NCI-H2196 treated with DMSO at 0.1 percent for 48 hours (cell line): ENCODE data around the gene ABTB2.

Experiments
- DNase-seq: peaks from one replicate; lab custom pipeline; 2025; ENCODE audit not compliant: unreplicated experiment; lab: John Stamatoyannopoulos, UW

ABTB2 gene

DNA sequence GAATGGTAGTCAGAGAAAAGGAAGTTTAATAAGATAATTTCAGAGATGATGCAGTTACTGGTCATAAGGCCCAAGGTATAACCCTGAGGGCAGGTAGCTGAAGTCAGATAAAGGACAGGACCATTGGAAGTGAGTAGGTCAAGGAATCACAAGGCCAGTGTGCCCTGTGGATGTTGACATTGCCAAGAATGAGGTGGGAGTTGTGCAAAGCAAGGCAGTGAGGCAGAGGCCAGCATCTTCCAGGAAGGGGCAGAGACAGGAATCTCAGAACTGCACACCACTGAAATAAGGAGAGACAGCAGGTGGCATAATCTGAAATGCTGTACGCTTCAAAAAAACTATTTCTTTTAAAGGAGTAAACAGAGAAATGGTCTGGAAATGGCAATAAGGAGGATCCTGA lies 61.4 kb downstream of the ABTB2 start:
- no peak for DNase-seq

- DNase-seq, result no peak
These were observed 65.3 kb downstream of the ABTB2 start for GRCh38 chr11:34292546-34292945.

- DNase-seq, result no peak
These were observed 65.7 kb downstream of the ABTB2 start for GRCh38 chr11:34292111-34292510.

- DNase-seq, result no peak
These were observed 66.9 kb downstream of the ABTB2 start for GRCh38 chr11:34290926-34291325.

DNA sequence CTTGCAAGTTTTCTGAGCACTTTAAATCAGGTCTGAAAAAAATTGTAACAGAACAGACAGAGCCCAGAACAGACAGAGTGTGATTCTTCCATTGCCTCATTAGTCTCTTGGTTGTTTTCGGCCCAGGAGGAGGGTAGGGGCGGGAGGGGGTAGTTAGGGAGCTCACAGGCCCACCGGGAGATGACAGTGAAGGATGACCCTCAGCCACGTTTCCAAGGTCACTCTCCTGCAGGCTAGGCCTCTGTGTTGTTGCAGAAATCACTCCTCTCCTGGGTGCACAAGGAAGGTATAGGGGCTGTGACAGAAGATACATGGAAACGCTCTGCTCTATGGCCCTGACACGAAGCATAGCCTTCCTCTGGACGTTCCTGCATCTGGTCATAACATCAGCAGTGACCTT lies 69.3 kb downstream of the ABTB2 start:
- DNase-seq, result no peak

DNA sequence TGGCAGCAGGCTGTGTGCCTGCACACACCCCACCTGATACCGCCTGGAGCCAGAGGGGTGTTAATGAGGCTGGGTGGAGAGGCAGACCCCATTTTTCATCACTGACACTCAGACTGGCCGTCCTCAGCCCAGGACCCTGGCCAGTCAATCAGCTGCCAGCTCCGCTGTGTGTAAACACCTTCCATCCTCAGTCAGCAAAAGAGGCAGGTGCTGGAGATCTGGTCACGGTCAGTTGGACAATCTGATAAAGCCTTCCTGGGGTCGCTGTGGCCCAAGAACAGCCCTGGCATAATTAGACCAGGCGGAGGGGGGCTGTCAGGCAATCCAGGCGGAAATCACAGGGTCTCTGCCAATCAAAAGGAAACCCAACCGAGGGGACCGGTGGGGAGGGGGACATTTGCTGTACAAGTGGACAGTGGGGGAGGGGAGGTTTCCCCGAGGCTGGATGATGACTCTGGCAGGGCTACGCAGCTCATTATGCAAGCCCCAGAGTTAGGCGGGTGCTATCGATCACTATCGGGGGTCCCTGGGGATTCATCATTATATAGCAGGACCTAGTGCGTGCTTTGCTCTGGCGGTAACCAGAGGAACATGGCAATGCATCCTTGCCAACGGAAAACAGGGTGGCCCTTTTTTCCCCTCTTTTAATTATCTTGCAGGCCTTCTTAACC lies 72.9 kb downstream of the ABTB2 start:
- no peak for DNase-seq

- DNase-seq, result no peak
These were observed 73.7 kb downstream of the ABTB2 start for GRCh38 chr11:34284156-34284555.

- no peak for DNase-seq
These were observed 76.6 kb downstream of the ABTB2 start for GRCh38 chr11:34280945-34281872.

DNA sequence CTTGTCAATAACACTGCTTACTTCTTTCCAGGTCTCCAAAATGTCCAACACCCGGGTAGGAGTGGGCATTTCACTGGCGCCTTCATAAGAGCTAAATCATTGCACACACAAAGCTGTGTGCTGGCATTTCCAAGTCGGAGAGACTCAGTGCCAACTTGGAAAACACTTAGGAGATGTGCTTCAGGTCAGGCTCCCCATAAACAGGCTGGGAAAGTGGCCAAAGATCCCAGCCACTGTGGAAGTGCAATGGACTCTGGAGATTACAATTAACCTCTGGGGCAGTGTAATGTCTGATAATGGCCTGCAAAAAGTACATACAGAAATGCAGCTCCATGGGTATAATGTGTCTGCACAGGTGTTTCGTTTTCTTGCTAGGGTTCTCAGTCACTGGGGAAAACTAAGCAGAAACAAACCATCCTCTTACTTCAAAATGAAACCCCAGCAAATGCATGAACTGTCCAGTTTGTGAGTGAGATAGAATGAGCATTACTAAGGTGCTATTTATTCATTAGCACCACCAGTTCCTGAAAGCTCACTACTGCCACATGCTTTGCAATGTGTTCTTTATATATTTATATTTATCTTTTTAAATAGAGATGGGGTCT lies 79.0 kb downstream of the ABTB2 start:
- no peak for DNase-seq

DNA sequence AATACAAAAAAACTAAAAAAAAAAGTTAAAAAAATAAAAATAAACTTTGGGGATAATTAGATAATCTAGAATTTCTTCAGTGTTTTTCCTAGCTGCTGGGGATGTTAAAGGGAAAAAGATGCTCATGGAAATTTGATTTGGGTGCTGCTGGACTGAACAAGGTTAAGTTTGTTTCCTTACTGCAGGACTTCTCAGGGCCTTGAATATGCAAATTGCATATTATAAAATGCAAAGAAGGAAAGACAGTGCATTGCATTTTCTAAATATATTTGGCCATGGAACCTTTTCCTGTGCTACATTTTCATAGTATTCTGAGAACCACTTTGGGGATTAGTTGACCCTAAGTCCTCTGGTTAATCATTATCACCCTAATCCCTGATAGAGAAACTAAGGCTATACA lies 79.6 kb downstream of the ABTB2 start:
- DNase-seq, result no peak

GRCh38 chr11:34277171-34277570 lies 80.6 kb downstream of the ABTB2 start:
- DNase-seq, result no peak

DNA sequence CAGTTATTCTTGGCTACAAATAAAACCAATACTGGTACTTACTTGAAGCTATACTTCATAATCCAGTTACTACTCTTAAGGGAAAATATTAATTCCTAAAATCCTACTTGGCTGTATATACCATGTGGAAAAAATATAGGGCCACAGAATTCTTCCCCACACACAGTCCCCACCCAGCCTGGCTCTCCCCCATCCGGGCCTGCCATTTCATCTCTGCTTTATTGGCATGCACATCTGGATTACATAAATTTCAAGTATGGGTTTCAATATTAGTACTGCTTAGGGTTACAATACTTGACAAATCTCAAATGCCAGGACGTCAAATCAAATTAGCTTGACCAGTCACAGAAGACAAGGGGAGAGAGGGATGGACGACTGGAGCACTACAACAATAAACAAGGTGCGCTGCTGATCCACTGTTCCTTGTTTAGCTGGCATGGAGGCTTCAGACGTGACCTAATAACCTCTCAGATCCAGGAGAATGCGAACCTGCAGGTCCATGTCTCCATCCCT lies 81.4 kb downstream of the ABTB2 start:
- DNase-seq, result no peak

DNA sequence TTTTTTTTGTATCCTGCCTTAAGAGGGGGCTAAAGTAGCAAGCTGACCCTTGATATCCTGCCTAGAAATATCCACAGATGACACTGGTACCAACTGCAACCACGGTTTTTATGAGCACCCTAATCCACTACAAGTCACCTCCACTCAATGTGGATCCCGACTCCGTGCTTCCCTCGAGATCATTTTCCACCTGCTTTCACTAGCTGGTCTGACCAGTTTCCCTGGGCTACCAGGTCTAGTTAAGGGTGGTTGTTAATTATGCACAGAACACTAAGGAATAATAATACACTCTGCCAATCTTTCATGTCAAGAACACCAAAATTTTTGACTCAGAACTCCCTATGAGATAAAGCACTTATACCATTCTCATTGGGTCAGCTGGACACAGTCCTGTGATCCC lies 82.3 kb downstream of the ABTB2 start:
- DNase-seq, result no peak

DNA sequence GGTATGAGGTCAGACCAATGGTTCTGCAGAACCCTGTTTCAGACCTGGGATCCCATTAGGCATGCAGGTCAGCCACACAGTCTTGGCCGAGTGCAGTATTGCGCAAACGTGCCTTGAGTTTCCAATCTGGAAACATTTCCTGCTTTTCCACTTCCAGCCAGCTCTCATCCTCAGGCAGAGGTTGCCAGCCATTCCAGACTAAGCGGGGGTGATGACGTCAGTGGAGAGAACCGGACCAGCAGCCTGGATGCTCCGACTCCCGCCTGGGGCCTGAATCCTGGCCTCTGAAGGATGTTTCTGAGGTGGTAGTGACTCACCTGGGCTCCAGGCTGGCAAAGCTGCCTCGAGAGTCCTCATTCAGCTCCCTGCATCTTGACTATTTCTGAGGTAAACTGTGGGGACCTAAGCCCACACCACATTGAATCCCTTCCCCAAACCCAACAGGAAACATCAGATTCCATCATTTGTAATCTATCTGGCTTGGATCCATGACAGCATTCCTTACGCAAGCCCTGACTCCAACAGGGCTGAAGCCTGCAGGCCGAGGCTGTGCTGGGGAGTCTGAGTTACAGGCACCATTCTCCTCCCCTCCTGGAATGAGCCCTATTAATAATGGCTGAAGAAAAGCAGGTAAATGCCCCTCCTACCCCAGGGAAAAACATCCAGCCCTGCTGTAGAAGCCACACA lies 83.0 kb downstream of the ABTB2 start:
- DNase-seq, result peak; percentile 67

GRCh38 chr11:34273099-34273498 lies 84.7 kb downstream of the ABTB2 start:
- no peak for DNase-seq

DNA sequence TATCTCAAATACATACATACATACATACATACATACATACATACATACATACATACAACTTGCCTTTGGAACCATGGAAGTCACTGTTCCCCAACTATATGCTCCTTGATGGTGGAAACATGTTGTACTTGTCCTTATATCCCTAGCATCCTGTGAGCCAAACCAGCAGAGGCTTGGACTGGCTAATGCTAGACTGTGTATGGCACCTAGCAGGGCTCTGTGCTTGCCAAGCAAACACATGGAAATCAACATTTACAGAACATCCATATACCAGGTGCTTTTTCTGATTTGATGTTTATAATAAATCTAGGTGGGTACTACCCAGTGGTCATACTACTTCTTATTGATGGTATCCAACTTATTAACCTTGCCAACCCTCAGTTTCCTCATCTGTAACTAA lies 86.1 kb downstream of the ABTB2 start:
- no peak for DNase-seq

DNA sequence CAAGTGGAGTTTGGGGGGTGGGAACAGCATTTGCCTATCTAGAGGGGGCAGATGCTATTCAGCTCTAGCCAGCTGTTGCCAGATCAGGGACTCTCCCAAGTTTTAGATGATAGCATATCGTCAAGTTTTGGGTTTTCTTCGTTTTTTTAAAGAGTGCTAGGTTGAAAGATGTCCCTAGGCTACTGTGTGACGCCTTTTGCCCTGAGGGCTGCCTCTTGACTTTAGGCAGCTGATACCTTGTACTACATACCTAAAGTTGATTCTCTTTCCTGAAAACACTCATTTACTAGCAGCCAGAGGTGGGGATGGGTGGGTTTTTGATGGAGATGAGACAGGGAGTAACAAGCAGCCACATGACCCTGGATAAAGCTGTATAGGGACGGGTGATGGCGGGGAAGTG lies 87.1 kb downstream of the ABTB2 start:
- DNase-seq, result no peak

- DNase-seq, result no peak
These were observed 88.0 kb downstream of the ABTB2 start for GRCh38 chr11:34269694-34270245.

GRCh38 chr11:34268906-34269430 lies 88.8 kb downstream of the ABTB2 start:
- DNase-seq, result no peak

DNA sequence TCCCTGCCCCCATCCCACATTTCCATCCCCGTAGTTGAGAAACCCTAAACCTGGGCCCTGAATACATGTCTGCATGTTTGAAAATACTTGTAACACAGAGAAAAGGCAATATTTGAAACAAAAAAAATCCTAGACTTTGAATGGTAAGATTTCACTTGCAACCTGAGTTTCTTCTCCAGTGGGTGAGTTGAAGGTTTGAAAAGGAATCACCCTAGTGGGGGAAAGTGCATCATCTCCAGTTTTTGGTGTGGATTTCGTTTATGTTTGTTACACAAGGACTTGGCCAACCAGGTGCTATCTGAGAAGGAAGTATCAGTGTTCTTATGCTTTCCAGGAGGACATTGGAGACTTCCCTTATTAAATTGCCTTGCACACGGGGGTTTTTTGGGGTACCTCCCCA lies 90.4 kb downstream of the ABTB2 start:
- no peak for DNase-seq

- DNase-seq, result no peak
These were observed 90.8 kb downstream of the ABTB2 start for GRCh38 chr11:34267013-34267412.
